Fibroblast of the aortic adventitia (primary cell): ENCODE data around the gene PRDX6. TPM values are rescaled to one million over a fixed set of nuclear protein-coding genes. Genes with fewer than 3 reads are reported as not detected.

ENCODE experiments used
- DNase-seq: peaks from one replicate; pipeline ENCODE4 v3.0.0-alpha.2; 2010; ENCODE audit warnings: low read depth
- H3K4me3 ChIP-seq: 2 replicates; pipeline ENCODE4 v1.5.1; 2011; ENCODE audit warnings: low read depth, mild to moderate bottlenecking, control low read depth, low read length, moderate library complexity
- CTCF ChIP-seq: IDR thresholded peaks from 2 replicates; pipeline ENCODE4 v1.5.1; 2011; ENCODE audit warnings: mild to moderate bottlenecking, low read length, control low read depth, inconsistent platforms; ENCODE audit not compliant: insufficient read depth
- total RNA-seq: library from RNA; depleted of rRNA; stranded (reverse); fragments of >200 nt; gene quantifications from 2 replicates; pipeline ENCODE4 v1.2.3, GENCODE V29; 2012; ENCODE audit warnings: low replicate concordance

PRDX6 gene
- total RNA-seq, 1 donor, result 185 TPM

GRCh38 chr1:173523329-173523728 lies 46.2 kb downstream of the PRDX6 start:
- TF ChIP-seq CTCF, result no peak
- H3K4me3 ChIP-seq, result no peak overlapping the region
- no peak for DNase-seq

- DNase-seq, result no peak
- TF ChIP-seq CTCF, result no peak
- no peak overlapping the region for H3K4me3 ChIP-seq
Measured at GRCh38 chr1:173525926-173526325, 48.8 kb downstream of the PRDX6 start.

- no peak for TF ChIP-seq CTCF
- no peak overlapping the region for H3K4me3 ChIP-seq
- DNase-seq, result no peak
Measured at GRCh38 chr1:173527151-173527826, 50.2 kb downstream of the PRDX6 start.

GRCh38 chr1:173529106-173529505 lies 52.0 kb downstream of the PRDX6 start:
- no peak for TF ChIP-seq CTCF
- H3K4me3 ChIP-seq, result no peak overlapping the region
- no peak for DNase-seq

- no peak for DNase-seq
- H3K4me3 ChIP-seq, result no peak overlapping the region
- TF ChIP-seq CTCF, result no peak
Measured at GRCh38 chr1:173530795-173531693, 53.9 kb downstream of the PRDX6 start.

GRCh38 chr1:173532237-173532636 lies 55.1 kb downstream of the PRDX6 start:
- peak; percentile 40 for DNase-seq
- H3K4me3 ChIP-seq, result no peak overlapping the region
- no peak for TF ChIP-seq CTCF
